NT2/D1 (cell line): ENCODE measurements around the gene EEF1AKMT1.
A peak's percentile ranks its signal among the peaks of the same experiment; 100 is the strongest.

Experiments
- DNase-seq: peaks from one replicate; pipeline ENCODE4 v3.0.0-alpha.2; 2011; ENCODE audit warnings: low read depth, low spot score
- H3K27me3 ChIP-seq: 2 replicates; pipeline ENCODE4 v1.6.0; 2011; ENCODE audit warnings: mild to moderate bottlenecking; ENCODE audit not compliant: insufficient read length, insufficient read depth
- H3K36me3 ChIP-seq: 2 replicates; pipeline ENCODE4 v1.6.1; 2011; ENCODE audit warnings: mild to moderate bottlenecking, low read length, mixed read lengths; ENCODE audit not compliant: insufficient read depth, insufficient read length
- H3K4me1 ChIP-seq: 2 replicates; pipeline ENCODE4 v1.5.1; 2011; ENCODE audit not compliant: insufficient read depth, insufficient read length
- H3K4me3 ChIP-seq: 2 replicates; pipeline ENCODE4 v1.5.1; 2011; ENCODE audit warnings: low read depth; ENCODE audit not compliant: insufficient read length
- H3K9ac ChIP-seq: 2 replicates; pipeline ENCODE4 v1.6.0; 2011; ENCODE audit warnings: low read depth; ENCODE audit not compliant: insufficient read length
- H3K9me3 ChIP-seq: 2 replicates; pipeline ENCODE4 v1.5.1; 2011; ENCODE audit warnings: mild to moderate bottlenecking, low read length; ENCODE audit not compliant: insufficient read depth
- SUZ12 ChIP-seq: IDR thresholded peaks from 2 replicates; pipeline ENCODE4 v1.6.1; 2011; ENCODE audit not compliant: insufficient read length, insufficient read depth; ENCODE audit errors: extremely low read depth
- YY1 ChIP-seq: IDR thresholded peaks from 2 replicates; pipeline ENCODE4 v1.6.1; 2011; ENCODE audit not compliant: insufficient read length, insufficient read depth
- ZNF274 ChIP-seq: IDR thresholded peaks from 2 replicates; pipeline ENCODE4 v1.6.1; 2011; ENCODE audit warnings: mild to moderate bottlenecking, low read depth, low read length

The EEF1AKMT1 gene

GRCh38 chr13:20789665-20790064, 15.9 kb upstream of the EEF1AKMT1 start:
- TF ChIP-seq ZNF274 (no peak), SUZ12 (no peak), YY1 (no peak)
- DNase-seq: no peak
- no peak overlapping the region for H3K4me3 ChIP-seq
- H3K27me3 ChIP-seq: no peaks in the 10 kb centered on the region
- H3K9ac ChIP-seq: no peak overlapping the region
- H3K4me1 ChIP-seq: no peaks in the 10 kb centered on the region
- H3K9me3 ChIP-seq: no peaks in the 10 kb centered on the region
- H3K36me3 ChIP-seq: peaks cover 44% of the 10 kb centered on the region

- no peak for DNase-seq
- Histone ChIP-seq H3K36me3 (peaks cover 45% of the 10 kb centered on the region), H3K4me1 (no peaks in the 10 kb centered on the region), H3K9me3 (no peaks in the 10 kb centered on the region), H3K4me3 (no peak overlapping the region), H3K27me3 (no peaks in the 10 kb centered on the region), H3K9ac (no peak overlapping the region)
- TF ChIP-seq YY1 (no peak), SUZ12 (no peak), ZNF274 (no peak)
These were observed 14.6 kb upstream of the EEF1AKMT1 start for GRCh38 chr13:20788312-20788711.

GRCh38 chr13:20787180-20787579, 13.4 kb upstream of the EEF1AKMT1 start:
- Histone ChIP-seq H3K4me3 (no peak overlapping the region), H3K4me1 (no peaks in the 10 kb centered on the region), H3K36me3 (peaks cover 53% of the 10 kb centered on the region), H3K27me3 (no peaks in the 10 kb centered on the region), H3K9me3 (no peaks in the 10 kb centered on the region), H3K9ac (no peak overlapping the region)
- no peak for TF ChIP-seq ZNF274
- no peak for TF ChIP-seq YY1
- no peak for TF ChIP-seq SUZ12
- no peak for DNase-seq

- no peak for DNase-seq
- no peak for TF ChIP-seq ZNF274
- TF ChIP-seq SUZ12: no peak
- no peak for TF ChIP-seq YY1
- Histone ChIP-seq H3K36me3 (peaks cover 42% of the 10 kb centered on the region), H3K4me3 (no peak overlapping the region), H3K9ac (no peak overlapping the region), H3K27me3 (no peaks in the 10 kb centered on the region), H3K9me3 (no peaks in the 10 kb centered on the region), H3K4me1 (no peaks in the 10 kb centered on the region)
These were observed 8.5 kb upstream of the EEF1AKMT1 start for GRCh38 chr13:20782116-20782708.

- Histone ChIP-seq H3K4me1 (no peaks in the 10 kb centered on the region), H3K4me3 (no peak overlapping the region), H3K9me3 (no peaks in the 10 kb centered on the region), H3K9ac (no peak overlapping the region), H3K27me3 (no peaks in the 10 kb centered on the region), H3K36me3 (peaks cover 37% of the 10 kb centered on the region)
- DNase-seq: no peak
- no peak for TF ChIP-seq SUZ12
- TF ChIP-seq ZNF274: no peak
- TF ChIP-seq YY1: no peak
These were observed 6.6 kb upstream of the EEF1AKMT1 start for GRCh38 chr13:20780317-20780716.

- H3K9ac ChIP-seq: no peak overlapping the region
- TF ChIP-seq ZNF274 (no peak), SUZ12 (no peak), YY1 (no peak)
- no peak overlapping the region for H3K4me3 ChIP-seq
- no peaks in the 10 kb centered on the region for H3K4me1 ChIP-seq
- no peaks in the 10 kb centered on the region for H3K27me3 ChIP-seq
- H3K36me3 ChIP-seq: peaks cover 29% of the 10 kb centered on the region
- no peaks in the 10 kb centered on the region for H3K9me3 ChIP-seq
- DNase-seq: no peak
These were observed 5.6 kb upstream of the EEF1AKMT1 start for GRCh38 chr13:20779405-20779804.

GRCh38 chr13:20778311-20778710, 4.5 kb upstream of the EEF1AKMT1 start:
- peaks cover 22% of the 10 kb centered on the region for H3K36me3 ChIP-seq
- no peak overlapping the region for H3K9ac ChIP-seq
- TF ChIP-seq ZNF274: no peak
- TF ChIP-seq SUZ12: no peak
- no peak for TF ChIP-seq YY1
- H3K27me3 ChIP-seq: no peaks in the 10 kb centered on the region
- no peaks in the 10 kb centered on the region for H3K9me3 ChIP-seq
- DNase-seq: no peak
- H3K4me3 ChIP-seq: no peak overlapping the region
- H3K4me1 ChIP-seq: no peaks in the 10 kb centered on the region

GRCh38 chr13:20776751-20777150, 3.0 kb upstream of the EEF1AKMT1 start:
- Histone ChIP-seq H3K4me3 (no peak overlapping the region), H3K4me1 (no peaks in the 10 kb centered on the region), H3K27me3 (no peaks in the 10 kb centered on the region), H3K9me3 (no peaks in the 10 kb centered on the region), H3K9ac (no peak overlapping the region), H3K36me3 (peaks cover 10% of the 10 kb centered on the region)
- peak; percentile 16 for DNase-seq
- TF ChIP-seq SUZ12 (no peak), ZNF274 (no peak), YY1 (no peak)
